ENCODE results near the gene CHI3L2. TPM values are rescaled to one million over a fixed set of nuclear protein-coding genes. Genes with fewer than 3 reads are reported as not detected.
A peak's percentile ranks its signal among the peaks of the same experiment; 100 is the strongest.

CHI3L2 gene
- total and polyA plus RNA-seq, 10 donors: 6.0 to 159 (median 30.5) TPM

DNA sequence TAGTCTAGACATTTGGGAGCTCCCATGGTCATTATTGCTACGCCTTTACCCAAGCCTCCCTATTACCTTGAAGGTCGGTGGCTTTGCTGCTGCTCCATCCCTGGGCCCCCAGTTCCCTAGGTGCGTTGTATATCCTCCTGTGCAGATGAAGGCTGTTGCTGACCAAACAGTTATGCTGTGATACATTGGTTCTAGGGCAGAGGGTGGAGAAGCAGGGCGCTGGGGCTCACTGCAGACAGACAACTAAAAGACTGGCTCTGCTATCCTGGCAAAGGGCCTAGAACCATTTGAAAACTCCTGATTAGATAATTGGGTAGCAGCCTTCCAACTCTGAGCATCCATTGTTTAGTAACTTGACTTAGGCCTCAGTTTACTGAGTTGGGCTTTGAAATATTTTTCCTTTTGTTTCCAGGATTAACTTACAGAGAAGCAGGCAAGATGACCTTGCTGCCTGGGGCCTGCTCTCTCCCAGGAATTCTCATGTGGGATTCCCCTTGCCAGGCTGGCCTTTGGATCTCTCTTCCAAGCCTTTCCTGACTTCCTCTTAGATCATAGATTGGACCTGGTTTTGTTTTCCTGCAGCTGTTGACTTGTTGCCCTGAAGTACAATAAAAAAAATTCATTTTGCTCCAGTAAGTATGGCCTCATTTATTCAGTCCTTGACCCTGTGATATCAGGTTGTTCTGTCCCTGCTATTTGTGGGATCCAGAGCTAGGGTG, 15.5 kb downstream of the CHI3L2 start:
- peak overlapping the region in 6 of 8 donors; percentile 31 to 59 (median 46) for H3K27ac ChIP-seq
- H3K4me1 ChIP-seq: peaks cover 0 to 15% (median 5%) of the 10 kb centered on the region in 6 donors
- 49 to 63% (median 52%) methylated on average over 4 of the region's 4 CpGs for WGBS, 5 donors
- H3K36me3 ChIP-seq: peaks cover 0 to 13% (median 0%) of the 10 kb centered on the region in 6 donors
- no peaks in the 10 kb centered on the region for H3K9me3 ChIP-seq
- intact Hi-C loops (cut with DNase I; ENCODE audit: low total_unique reads): no loop called here
- TF ChIP-seq POLR2AphosphoS5 (IDR thresholded peaks at IDR 0.05) (no peak), POLR2A (IDR thresholded peaks at IDR 0.05) (no peak)
- TF ChIP-seq, protein P1, sequence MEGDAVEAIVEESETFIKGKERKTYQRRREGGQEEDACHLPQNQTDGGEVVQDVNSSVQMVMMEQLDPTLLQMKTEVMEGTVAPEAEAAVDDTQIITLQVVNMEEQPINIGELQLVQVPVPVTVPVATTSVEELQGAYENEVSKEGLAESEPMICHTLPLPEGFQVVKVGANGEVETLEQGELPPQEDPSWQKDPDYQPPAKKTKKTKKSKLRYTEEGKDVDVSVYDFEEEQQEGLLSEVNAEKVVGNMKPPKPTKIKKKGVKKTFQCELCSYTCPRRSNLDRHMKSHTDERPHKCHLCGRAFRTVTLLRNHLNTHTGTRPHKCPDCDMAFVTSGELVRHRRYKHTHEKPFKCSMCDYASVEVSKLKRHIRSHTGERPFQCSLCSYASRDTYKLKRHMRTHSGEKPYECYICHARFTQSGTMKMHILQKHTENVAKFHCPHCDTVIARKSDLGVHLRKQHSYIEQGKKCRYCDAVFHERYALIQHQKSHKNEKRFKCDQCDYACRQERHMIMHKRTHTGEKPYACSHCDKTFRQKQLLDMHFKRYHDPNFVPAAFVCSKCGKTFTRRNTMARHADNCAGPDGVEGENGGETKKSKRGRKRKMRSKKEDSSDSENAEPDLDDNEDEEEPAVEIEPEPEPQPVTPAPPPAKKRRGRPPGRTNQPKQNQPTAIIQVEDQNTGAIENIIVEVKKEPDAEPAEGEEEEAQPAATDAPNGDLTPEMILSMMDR (IDR thresholded peaks at IDR 0.05 in 8 of 11, conservative IDR thresholded peaks at IDR 0.05 in 3 of 11): no peak
- DNase-seq: no peak
- no peaks in the 10 kb centered on the region for H3K27me3 ChIP-seq (replicated peaks in 1 of 7)
- H3K4me3 ChIP-seq: no peak overlapping the region

DNA sequence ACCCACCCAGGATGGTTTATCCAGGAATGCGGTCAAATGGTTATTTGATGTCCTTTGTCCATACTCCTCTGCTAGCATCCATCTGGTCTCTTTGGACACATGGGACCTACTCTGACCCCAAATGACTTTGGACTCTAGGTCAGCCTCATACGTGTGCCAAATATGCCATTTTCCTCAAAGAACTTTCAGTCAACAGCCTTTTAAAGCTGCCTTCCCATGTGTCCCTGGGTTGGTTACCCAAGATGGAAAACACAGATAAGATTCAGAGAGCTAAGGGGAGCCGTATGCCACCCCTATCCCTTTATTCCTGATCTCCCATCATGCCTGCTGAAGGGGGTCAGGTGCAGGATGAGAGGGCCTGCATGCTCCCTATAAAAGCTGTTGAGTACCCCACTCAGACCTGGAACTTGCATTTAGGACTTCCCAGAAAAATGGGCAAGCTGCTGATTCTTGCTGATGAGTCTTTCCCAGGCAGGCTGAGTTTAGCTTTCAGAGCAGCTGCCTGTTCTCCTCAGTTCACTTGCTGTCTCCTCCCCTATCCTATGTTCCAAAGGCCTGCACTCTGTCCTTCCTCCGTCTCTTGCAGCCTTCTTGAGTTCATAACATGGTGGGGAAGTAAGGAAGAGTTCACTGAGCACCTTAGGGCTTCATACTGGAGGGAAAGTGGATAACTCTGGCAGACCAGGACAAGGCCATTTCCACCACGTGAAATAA, 19.8 kb downstream of the CHI3L2 start:
- no peak for DNase-seq
- Histone ChIP-seq H3K27ac (no peak overlapping the region), H3K27me3 (replicated peaks in 1 of 7) (no peaks in the 10 kb centered on the region), H3K36me3 (peaks cover 0 to 5% (median 0%) of the 10 kb centered on the region in 6 donors), H3K4me1 (peaks cover 0 to 17% (median 5%) of the 10 kb centered on the region in 6 donors), H3K4me3 (no peak overlapping the region), H3K9me3 (no peaks in the 10 kb centered on the region)
- TF ChIP-seq, protein P1 (IDR thresholded peaks at IDR 0.05 in 8 of 11, conservative IDR thresholded peaks at IDR 0.05 in 3 of 11): no peak
- no peak for TF ChIP-seq POLR2A (IDR thresholded peaks at IDR 0.05)
- no peak for TF ChIP-seq POLR2AphosphoS5 (IDR thresholded peaks at IDR 0.05)
- 85 to 93% (median 88%) methylated on average over 5 of the region's 5 CpGs for WGBS, 5 donors
- intact Hi-C loops (cut with DNase I; ENCODE audit: low total_unique reads): no loop called here

DNA sequence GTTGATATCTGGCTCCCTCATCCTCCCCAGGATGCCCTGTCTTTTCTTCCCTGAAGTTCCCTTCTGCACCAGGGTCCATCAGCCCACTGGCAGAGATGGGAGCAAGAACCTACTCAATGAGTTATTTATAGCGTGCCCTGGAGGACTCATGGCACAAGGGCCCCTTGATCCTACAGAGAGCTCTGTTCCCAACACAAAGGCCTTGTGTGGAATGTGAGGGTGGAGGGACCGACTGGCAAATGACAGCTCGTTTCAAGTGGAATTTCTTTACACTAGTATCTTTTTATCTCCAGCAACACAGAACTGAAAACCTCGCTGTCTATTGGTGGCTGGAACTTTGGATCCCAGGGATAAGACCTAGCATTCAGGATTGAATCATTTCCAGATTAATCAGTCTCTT, 22.4 kb downstream of the CHI3L2 start:
- Histone ChIP-seq H3K9me3 (no peaks in the 10 kb centered on the region), H3K27me3 (replicated peaks in 1 of 7) (no peaks in the 10 kb centered on the region), H3K27ac (no peak overlapping the region), H3K4me1 (peaks cover 0 to 3% (median 0%) of the 10 kb centered on the region in 6 donors), H3K4me3 (no peak overlapping the region), H3K36me3 (no peaks in the 10 kb centered on the region)
- DNase-seq: no peak
- TF ChIP-seq POLR2A (IDR thresholded peaks at IDR 0.05): no peak
- TF ChIP-seq, protein P1 (IDR thresholded peaks at IDR 0.05 in 8 of 11, conservative IDR thresholded peaks at IDR 0.05 in 3 of 11): no peak
- no peak for TF ChIP-seq POLR2AphosphoS5 (IDR thresholded peaks at IDR 0.05)
- intact Hi-C loops (cut with DNase I; ENCODE audit: low total_unique reads): no loop called here
- WGBS, 5 donors: 76 to 90% (median 89%) methylated on average over 4 of the region's 4 CpGs

DNA sequence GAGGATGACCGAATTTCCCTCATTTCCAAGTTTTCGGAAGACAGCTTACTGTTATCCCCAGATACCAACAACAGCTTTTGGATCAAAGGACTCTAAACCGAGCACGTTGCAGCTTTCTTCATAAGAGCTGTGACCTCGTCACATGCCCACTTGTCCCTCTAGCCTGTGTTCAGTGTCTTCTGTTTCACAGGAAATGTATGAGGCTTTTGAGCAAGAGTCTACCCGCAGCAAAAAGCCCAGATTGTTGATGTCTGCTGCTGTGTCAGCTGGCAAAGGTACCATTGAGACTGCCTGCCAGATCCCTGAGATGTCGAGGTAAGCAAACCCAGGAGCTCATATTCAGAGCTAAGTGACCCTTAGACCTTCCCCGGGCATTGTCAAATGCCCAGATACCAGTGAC, 24.1 kb downstream of the CHI3L2 start:
- Histone ChIP-seq H3K4me3 (no peak overlapping the region), H3K27me3 (replicated peaks in 1 of 7) (no peaks in the 10 kb centered on the region), H3K36me3 (no peaks in the 10 kb centered on the region), H3K9me3 (no peaks in the 10 kb centered on the region), H3K27ac (no peak overlapping the region), H3K4me1 (peaks cover 0 to 3% (median 0%) of the 10 kb centered on the region in 6 donors)
- TF ChIP-seq, protein P1 (IDR thresholded peaks at IDR 0.05 in 8 of 11, conservative IDR thresholded peaks at IDR 0.05 in 3 of 11): no peak
- TF ChIP-seq POLR2A (IDR thresholded peaks at IDR 0.05): no peak
- no peak for TF ChIP-seq POLR2AphosphoS5 (IDR thresholded peaks at IDR 0.05)
- DNase-seq: no peak
- intact Hi-C loops (cut with DNase I; ENCODE audit: low total_unique reads): no loop called here
- WGBS, 5 donors: 68 to 77% (median 73%) methylated on average over 8 of the region's 8 CpGs

Measured in spleen (tissue), 11 donors.